OCI-LY7 (cell line): ENCODE results near the gene CAPRIN1. TPM values are rescaled to one million over a fixed set of nuclear protein-coding genes. Genes with fewer than 3 reads are reported as not detected.

ENCODE experiments used
- BruUV-seq: library from RNA; stranded (reverse); fragments of 400-500 nt; replicated peaks from 2 replicates; lab custom pipeline; 2021; lab: Mats Ljungman, UMichigan
- CTCF ChIA-PET: fragments of 300-600 bp; sonication (Branson Sonifier 250); formaldehyde crosslinking; loops from one replicate; lab custom pipeline; 2022; ENCODE audit warnings: antibody characterized with exemption; ENCODE audit not compliant: unreplicated experiment; lab: Charles Lee
- POLR2A ChIA-PET: fragments of 300-600 bp; sonication (Branson Sonifier 250); formaldehyde crosslinking; loops from one replicate; lab custom pipeline; 2022; ENCODE audit warnings: antibody characterized with exemption; lab: Charles Lee
- DNase-seq: peaks from one replicate; pipeline ENCODE4 v3.0.0-alpha.2; 2015; ENCODE audit warnings: low spot score
- H2AFZ ChIP-seq: fragments of 200-600 bp; sonication (generic), shearing (Covaris generic); 2 replicates; pipeline ENCODE4 v1.6.1; 2014; ENCODE audit warnings: mild to moderate bottlenecking, antibody characterized with exemption, low read length, moderate library complexity
- H3K27ac ChIP-seq: fragments of 200-600 bp; sonication (generic); 2 replicates; pipeline ENCODE4 v1.5.1; 2014; ENCODE audit warnings: mixed run types, low read depth, mild to moderate bottlenecking, moderate library complexity, low read length, inconsistent platforms; ENCODE audit not compliant: poor library complexity, severe bottlenecking
- H3K36me3 ChIP-seq: fragments of 200-600 bp; sonication (generic); 2 replicates; pipeline ENCODE4 v1.6.1; 2014; ENCODE audit warnings: mild to moderate bottlenecking, antibody characterized with exemption, low read length, moderate library complexity, mixed read lengths; ENCODE audit not compliant: insufficient read depth
- H3K4me1 ChIP-seq: fragments of 200-600 bp; sonication (generic); 2 replicates; pipeline ENCODE4 v1.5.1; 2014; ENCODE audit warnings: mild to moderate bottlenecking, low read length; ENCODE audit not compliant: insufficient read depth, poor library complexity, severe bottlenecking
- H3K4me2 ChIP-seq: fragments of 200-600 bp; sonication (generic); 2 replicates; pipeline ENCODE4 v1.6.1; 2014; ENCODE audit warnings: mild to moderate bottlenecking, low read length
- H3K4me3 ChIP-seq: fragments of 200-600 bp; sonication (generic); 2 replicates; pipeline ENCODE4 v1.5.1; 2014; ENCODE audit warnings: mild to moderate bottlenecking, low read depth, low read length; ENCODE audit not compliant: poor library complexity, severe bottlenecking
- H3K79me2 ChIP-seq: fragments of 200-600 bp; sonication (generic); 2 replicates; pipeline ENCODE4 v1.6.1; 2016; ENCODE audit warnings: low read depth, mild to moderate bottlenecking, low read length, moderate library complexity, mixed read lengths; ENCODE audit not compliant: insufficient read depth
- H3K9me2 ChIP-seq: fragments of 200-600 bp; sonication (generic); 2 replicates; pipeline ENCODE4 v1.6.1; 2016; ENCODE audit warnings: mild to moderate bottlenecking, low read length, mixed read lengths; ENCODE audit not compliant: insufficient read depth
- H3K9me3 ChIP-seq: fragments of 200-600 bp; sonication (generic); 2 replicates; pipeline ENCODE4 v1.6.1; 2014; ENCODE audit warnings: mild to moderate bottlenecking, mixed run types, low read length, mixed read lengths
- H4K20me1 ChIP-seq: fragments of 200-600 bp; sonication (generic); 2 replicates; pipeline ENCODE4 v1.6.1; 2014; ENCODE audit warnings: mild to moderate bottlenecking, antibody characterized with exemption, low read length, moderate library complexity, mixed read lengths; ENCODE audit not compliant: insufficient read depth
- EZH2phosphoT487 ChIP-seq: fragments of 200-600 bp; sonication (generic); IDR thresholded peaks from 2 replicates; pipeline ENCODE4 v1.6.1; 2018; ENCODE audit warnings: low read depth, borderline replicate concordance, mild to moderate bottlenecking, mixed run types, antibody characterized with exemption, low read length, moderate library complexity, mixed read lengths
- intact Hi-C: fragments of 100-400 bp; cut with micrococcal nuclease; formaldehyde crosslinking; loops from one replicate; pipeline ENCODE4 v1.10.0; 2022; ENCODE audit not compliant: unreplicated experiment
- total RNA-seq, 2 experiments: library from RNA; depleted of rRNA in 1 of 2; stranded (reverse); fragments of >200 nt in 1 of 2; shearing (Covaris generic) in 1 of 2; gene quantifications; 2 replicates each; pipeline ENCODE4 v1.2.3, GENCODE V29; 2014 to 2022
- TF ChIP-seq, protein P1 (sequence below): fragments of 200-600 bp; sonication (generic); conservative IDR thresholded peaks from 2 replicates; pipeline ENCODE4 v1.5.1; 2014; ENCODE audit warnings: mild to moderate bottlenecking, antibody characterized with exemption, low read length, moderate library complexity, mixed read lengths

CAPRIN1 gene
- total RNA-seq, 2 experiments from 2014 or later: 259 to 286 TPM

DNA sequence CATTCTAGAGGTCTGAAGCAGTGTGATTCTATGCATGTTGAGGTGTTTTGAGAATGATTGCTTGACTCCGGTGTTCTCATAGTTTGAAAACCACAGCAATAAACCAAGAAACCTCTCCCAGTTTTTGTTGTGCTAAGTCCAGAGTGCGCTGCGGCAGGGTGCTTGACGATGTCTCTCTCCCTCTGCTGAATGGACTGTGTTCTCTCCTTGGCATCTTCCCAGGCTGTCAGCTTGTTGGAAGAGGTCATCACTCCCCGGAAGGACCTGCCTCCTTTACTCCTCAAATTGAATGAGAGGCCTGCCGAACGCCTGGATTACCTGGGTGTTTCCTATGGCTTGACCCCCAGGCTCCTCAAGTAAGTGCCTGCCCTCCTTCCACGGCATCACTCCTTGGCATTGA, 84.9 kb downstream of the CAPRIN1 start:
- ChIA-PET CTCF (no interaction called here), POLR2A (interaction anchor here (0.7 to 1.0 kb wide), 2 partner anchors 9 to 195 kb away, joined by 3 to 4 read pairs; no protein-coding TSS in a partner anchor)

DNA sequence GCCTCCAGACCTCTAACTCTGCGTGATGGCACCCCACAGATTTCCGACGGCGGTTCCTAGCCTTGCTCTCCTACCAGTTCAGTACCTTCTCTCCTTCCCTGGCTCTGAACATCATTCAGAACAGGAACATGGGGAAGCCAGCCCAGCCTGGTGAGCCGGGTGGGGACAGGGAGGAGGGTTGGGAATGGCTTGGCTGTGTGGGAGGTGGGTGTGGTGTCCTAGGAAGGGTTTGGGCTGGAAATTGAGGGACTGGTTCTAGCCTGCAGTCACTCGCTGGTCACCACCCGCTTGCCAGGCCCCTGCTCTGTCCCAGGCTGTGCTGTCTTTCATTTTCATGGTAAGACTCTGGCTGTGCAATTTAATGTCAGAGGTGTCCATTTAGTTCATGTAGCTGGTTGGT, 87.8 kb downstream of the CAPRIN1 start:
- no TSS peak for BruUV-seq
- no peaks in the 10 kb centered on the region for H3K9me3 ChIP-seq
- ChIA-PET POLR2A (interaction anchor here (1.2 kb wide), 1 partner anchor 33 kb away, joined by 4 read pairs; no protein-coding TSS in a partner anchor), CTCF (no interaction called here)
- peaks cover 100% of the 10 kb centered on the region for H3K36me3 ChIP-seq
- H3K9me2 ChIP-seq: no peaks in the 10 kb centered on the region
- peaks cover 5% of the 10 kb centered on the region for H3K4me1 ChIP-seq
- no peak overlapping the region for H3K4me2 ChIP-seq
- no peak overlapping the region for H3K4me3 ChIP-seq
- H4K20me1 ChIP-seq: no peaks in the 10 kb centered on the region; the same call in 1 of the 2 replicates
- intact Hi-C loops: no loop called here
- no peaks in the 10 kb centered on the region for H3K79me2 ChIP-seq
- H2AFZ ChIP-seq: no peak overlapping the region
- DNase-seq: no peak
- TF ChIP-seq, protein P1, sequence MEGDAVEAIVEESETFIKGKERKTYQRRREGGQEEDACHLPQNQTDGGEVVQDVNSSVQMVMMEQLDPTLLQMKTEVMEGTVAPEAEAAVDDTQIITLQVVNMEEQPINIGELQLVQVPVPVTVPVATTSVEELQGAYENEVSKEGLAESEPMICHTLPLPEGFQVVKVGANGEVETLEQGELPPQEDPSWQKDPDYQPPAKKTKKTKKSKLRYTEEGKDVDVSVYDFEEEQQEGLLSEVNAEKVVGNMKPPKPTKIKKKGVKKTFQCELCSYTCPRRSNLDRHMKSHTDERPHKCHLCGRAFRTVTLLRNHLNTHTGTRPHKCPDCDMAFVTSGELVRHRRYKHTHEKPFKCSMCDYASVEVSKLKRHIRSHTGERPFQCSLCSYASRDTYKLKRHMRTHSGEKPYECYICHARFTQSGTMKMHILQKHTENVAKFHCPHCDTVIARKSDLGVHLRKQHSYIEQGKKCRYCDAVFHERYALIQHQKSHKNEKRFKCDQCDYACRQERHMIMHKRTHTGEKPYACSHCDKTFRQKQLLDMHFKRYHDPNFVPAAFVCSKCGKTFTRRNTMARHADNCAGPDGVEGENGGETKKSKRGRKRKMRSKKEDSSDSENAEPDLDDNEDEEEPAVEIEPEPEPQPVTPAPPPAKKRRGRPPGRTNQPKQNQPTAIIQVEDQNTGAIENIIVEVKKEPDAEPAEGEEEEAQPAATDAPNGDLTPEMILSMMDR: no peak
- TF ChIP-seq EZH2phosphoT487: no peak
- no peak overlapping the region for H3K27ac ChIP-seq

More for the DNA sequence above, 84.9 kb downstream of the CAPRIN1 start:
- Histone ChIP-seq H2AFZ (no peak overlapping the region), H4K20me1 (no peaks in the 10 kb centered on the region), H3K9me3 (no peaks in the 10 kb centered on the region), H3K4me1 (no peaks in the 10 kb centered on the region), H3K9me2 (no peaks in the 10 kb centered on the region), H3K79me2 (no peaks in the 10 kb centered on the region), H3K4me3 (no peak overlapping the region), H3K27ac (no peak overlapping the region), H3K36me3 (peaks cover 98% of the 10 kb centered on the region), H3K4me2 (no peak overlapping the region)
- BruUV-seq: no TSS peak
- intact Hi-C loops: no loop called here
- TF ChIP-seq, protein P1: no peak
- no peak for TF ChIP-seq EZH2phosphoT487
- DNase-seq: no peak

DNA sequence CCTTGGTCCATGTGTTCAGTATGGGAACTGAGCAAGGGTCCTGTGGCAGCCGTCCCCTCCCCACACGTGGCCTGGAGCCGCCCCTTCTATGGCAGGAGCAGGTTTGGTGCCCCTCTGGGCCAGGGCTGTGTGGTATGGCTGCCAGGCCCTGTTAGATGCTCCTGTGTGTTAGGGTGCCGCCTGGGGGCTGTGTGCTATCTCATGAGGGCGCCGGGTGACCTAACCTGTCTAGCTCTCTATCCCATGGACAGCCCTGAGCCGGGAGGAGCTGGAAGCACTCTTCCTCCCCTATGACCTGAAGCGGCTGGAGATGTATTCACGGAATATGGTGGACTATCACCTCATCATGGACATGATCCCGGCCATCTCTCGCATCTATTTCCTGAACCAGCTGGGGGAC, 88.6 kb downstream of the CAPRIN1 start:
- H3K4me3 ChIP-seq: no peak overlapping the region
- intact Hi-C loops: no loop called here
- no peaks in the 10 kb centered on the region; the same call in 1 of the 2 replicates for H4K20me1 ChIP-seq
- ChIA-PET CTCF (no interaction called here), POLR2A (interaction anchor here (1.2 kb wide), 1 partner anchor 34 kb away, joined by 4 read pairs; no protein-coding TSS in a partner anchor)
- DNase-seq: no peak
- no peak overlapping the region for H2AFZ ChIP-seq
- no TSS peak for BruUV-seq
- no peak overlapping the region for H3K27ac ChIP-seq
- no peaks in the 10 kb centered on the region for H3K9me3 ChIP-seq
- peaks cover 13% of the 10 kb centered on the region for H3K4me1 ChIP-seq
- H3K36me3 ChIP-seq: peaks cover 100% of the 10 kb centered on the region
- no peak for TF ChIP-seq EZH2phosphoT487
- TF ChIP-seq, protein P1: no peak
- H3K79me2 ChIP-seq: no peaks in the 10 kb centered on the region
- no peak overlapping the region for H3K4me2 ChIP-seq
- no peaks in the 10 kb centered on the region for H3K9me2 ChIP-seq
